OCI-LY3 (cell line): ENCODE results near the gene CDK3.

ENCODE experiments used
- H2AFZ ChIP-seq: fragments of 200-600, 300-600 bp; shearing (Covaris generic); 2 replicates; pipeline ENCODE4 v1.6.0; 2014; ENCODE audit warnings: antibody characterized with exemption, low read depth, low read length
- H3K27ac ChIP-seq: fragments of 200-600, 300-600 bp; sonication (generic); 2 replicates; pipeline ENCODE4 v1.5.1; 2014; ENCODE audit warnings: mild to moderate bottlenecking, low read length, moderate library complexity, mixed read lengths
- H3K27me3 ChIP-seq: fragments of 200-600, 300-600 bp; sonication (generic); 2 replicates; pipeline ENCODE4 v1.6.1; 2014; ENCODE audit warnings: low read depth, low read length, mixed read lengths
- H3K36me3 ChIP-seq: fragments of 200-600, 300-600 bp; sonication (generic); replicated peaks from 2 replicates; pipeline ENCODE3; 2014; ENCODE audit warnings: low read depth, low read length, mixed read lengths
- H3K4me1 ChIP-seq: fragments of 300-600, 200-600 bp; sonication (generic); 2 replicates; pipeline ENCODE4 v1.6.1; 2014; ENCODE audit warnings: low read length, mixed read lengths
- H3K4me2 ChIP-seq: fragments of 200-600, 300-600 bp; sonication (generic); 2 replicates; pipeline ENCODE4 v1.6.1; 2014; ENCODE audit warnings: low read length, mixed read lengths
- H3K4me3 ChIP-seq: fragments of 300-600, 200-600 bp; sonication (generic); 2 replicates; pipeline ENCODE4 v1.5.1; 2014; ENCODE audit warnings: antibody characterized with exemption, mild to moderate bottlenecking, low read length, moderate library complexity
- H3K79me2 ChIP-seq: fragments of 300-600, 200-600 bp; shearing (Covaris generic); 2 replicates; pipeline ENCODE4 v1.6.1; 2014; ENCODE audit warnings: mild to moderate bottlenecking, low read length, mixed read lengths
- H3K9ac ChIP-seq: fragments of 300-600, 200-600 bp; shearing (Covaris generic); 2 replicates; pipeline ENCODE4 v1.6.0; 2014; ENCODE audit warnings: mild to moderate bottlenecking, low read length, moderate library complexity
- H3K9me3 ChIP-seq: fragments of 200-600, 300-600 bp; shearing (Covaris generic); 2 replicates; pipeline ENCODE4 v1.6.1; 2014; ENCODE audit warnings: low read length, mixed read lengths; ENCODE audit not compliant: insufficient read depth
- H4K20me1 ChIP-seq: fragments of 200-600, 300-600 bp; sonication (generic); 2 replicates; pipeline ENCODE4 v1.6.1; 2016; ENCODE audit warnings: low read length, mixed read lengths; ENCODE audit not compliant: insufficient read depth
- EZH2phosphoT487 ChIP-seq: fragments of 200-600 bp; shearing (Covaris generic); IDR thresholded peaks from 2 replicates; pipeline ENCODE4 v1.6.1; 2018; ENCODE audit warnings: antibody characterized with exemption, mixed run types, low read depth
- TF ChIP-seq, protein P1 (sequence below): fragments of 200-600, 300-600 bp; sonication (generic); IDR thresholded peaks from 2 replicates; pipeline ENCODE4 v1.5.1; 2014; ENCODE audit warnings: antibody characterized with exemption, low read length, low read depth

Gene CDK3

DNA sequence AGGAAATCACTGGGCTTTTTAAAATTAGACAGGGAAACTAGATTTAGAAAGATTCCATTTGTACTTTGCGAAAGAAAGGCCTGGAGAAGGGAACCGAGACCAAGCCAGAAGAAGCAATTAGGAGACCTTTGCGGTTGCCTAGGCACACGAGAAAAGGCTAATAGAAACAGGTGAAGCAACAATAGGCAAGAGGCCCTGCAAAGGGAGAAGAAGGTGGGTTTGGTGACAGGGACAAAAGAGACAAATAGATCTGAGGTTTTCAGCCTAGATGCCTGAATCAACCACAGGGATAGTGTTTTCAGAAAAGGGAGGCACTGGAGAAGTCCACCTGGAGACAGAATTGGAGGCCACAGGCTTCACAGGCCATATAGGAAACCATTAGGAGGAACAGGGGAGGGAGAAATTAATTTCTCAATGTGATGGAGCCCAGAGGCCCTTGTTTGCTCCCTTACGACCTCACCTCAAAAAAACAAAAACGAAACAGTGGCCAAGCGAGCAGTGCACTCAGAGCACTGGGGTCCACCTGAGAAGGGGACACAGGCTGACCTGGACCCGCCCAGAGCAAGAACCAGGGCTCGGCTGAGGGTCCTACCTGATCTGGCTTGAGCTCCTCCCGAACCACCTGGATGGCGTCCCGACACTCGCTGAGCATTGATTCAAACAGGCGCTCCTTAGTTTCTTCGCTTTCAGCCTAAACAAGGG is 49.3 kb downstream of the CDK3 start:
- H3K4me1 ChIP-seq = no peaks in the 10 kb centered on the region
- no peaks in the 10 kb centered on the region for H3K27me3 ChIP-seq
- no peak overlapping the region for H3K4me2 ChIP-seq
- no peaks in the 10 kb centered on the region for H3K9me3 ChIP-seq
- H3K9ac ChIP-seq = no peak overlapping the region
- no peaks in the 10 kb centered on the region; the same call in 1 of the 2 replicates for H4K20me1 ChIP-seq
- H2AFZ ChIP-seq = no peak overlapping the region
- H3K27ac ChIP-seq = no peak overlapping the region
- no peak overlapping the region for H3K4me3 ChIP-seq
- H3K36me3 ChIP-seq = peaks cover 46% of the 10 kb centered on the region
- TF ChIP-seq, protein P1, sequence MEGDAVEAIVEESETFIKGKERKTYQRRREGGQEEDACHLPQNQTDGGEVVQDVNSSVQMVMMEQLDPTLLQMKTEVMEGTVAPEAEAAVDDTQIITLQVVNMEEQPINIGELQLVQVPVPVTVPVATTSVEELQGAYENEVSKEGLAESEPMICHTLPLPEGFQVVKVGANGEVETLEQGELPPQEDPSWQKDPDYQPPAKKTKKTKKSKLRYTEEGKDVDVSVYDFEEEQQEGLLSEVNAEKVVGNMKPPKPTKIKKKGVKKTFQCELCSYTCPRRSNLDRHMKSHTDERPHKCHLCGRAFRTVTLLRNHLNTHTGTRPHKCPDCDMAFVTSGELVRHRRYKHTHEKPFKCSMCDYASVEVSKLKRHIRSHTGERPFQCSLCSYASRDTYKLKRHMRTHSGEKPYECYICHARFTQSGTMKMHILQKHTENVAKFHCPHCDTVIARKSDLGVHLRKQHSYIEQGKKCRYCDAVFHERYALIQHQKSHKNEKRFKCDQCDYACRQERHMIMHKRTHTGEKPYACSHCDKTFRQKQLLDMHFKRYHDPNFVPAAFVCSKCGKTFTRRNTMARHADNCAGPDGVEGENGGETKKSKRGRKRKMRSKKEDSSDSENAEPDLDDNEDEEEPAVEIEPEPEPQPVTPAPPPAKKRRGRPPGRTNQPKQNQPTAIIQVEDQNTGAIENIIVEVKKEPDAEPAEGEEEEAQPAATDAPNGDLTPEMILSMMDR = no peak
- TF ChIP-seq EZH2phosphoT487 = no peak
- H3K79me2 ChIP-seq = no peaks in the 10 kb centered on the region

DNA sequence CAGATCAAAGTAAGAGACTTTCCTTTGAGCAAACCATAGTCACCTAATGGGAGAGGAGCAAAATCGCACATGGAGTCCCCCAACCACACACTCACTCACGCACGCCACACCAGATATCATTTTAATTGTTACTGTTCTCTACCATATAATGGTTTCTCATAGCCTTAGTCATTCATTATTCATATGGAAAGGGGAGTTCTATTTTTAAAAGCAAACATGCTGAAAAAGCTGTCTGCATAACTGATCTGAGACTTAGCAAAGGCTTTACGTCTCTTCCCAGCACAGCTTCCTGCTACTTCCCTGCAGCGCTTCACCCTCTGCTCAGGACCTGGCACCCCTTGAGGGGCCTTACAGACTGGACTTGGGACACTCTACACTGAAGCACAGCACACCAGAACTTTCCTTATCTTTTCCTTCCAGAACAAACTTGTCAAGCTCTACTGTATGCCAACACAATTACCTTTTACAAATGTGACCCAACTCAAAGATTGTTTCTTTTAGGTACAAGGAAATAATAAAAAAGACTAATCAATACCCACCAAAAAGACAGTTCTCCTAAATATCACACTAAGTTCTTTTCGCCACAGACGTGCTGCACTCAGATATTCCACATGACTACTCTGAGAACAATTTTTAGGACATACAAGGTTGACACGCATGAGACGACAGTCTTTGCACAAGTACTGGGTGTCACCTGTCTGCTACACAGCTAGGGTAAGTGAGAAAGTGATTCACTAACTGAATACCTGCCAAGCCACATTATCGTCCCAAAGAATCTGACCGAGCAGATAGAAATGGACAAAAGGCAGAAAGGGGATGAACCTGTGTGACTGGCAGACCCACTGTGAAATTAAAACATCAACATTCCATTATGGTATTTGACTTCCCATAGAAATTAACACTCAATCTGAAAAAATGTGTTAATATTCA is 50.1 kb downstream of the CDK3 start:
- H3K4me1 ChIP-seq = no peaks in the 10 kb centered on the region
- no peaks in the 10 kb centered on the region; the same call in 1 of the 2 replicates for H4K20me1 ChIP-seq
- H3K36me3 ChIP-seq = peaks cover 46% of the 10 kb centered on the region
- no peak overlapping the region for H3K4me2 ChIP-seq
- no peaks in the 10 kb centered on the region for H3K79me2 ChIP-seq
- H3K27me3 ChIP-seq = no peaks in the 10 kb centered on the region
- no peak overlapping the region for H3K4me3 ChIP-seq
- no peak overlapping the region for H3K9ac ChIP-seq
- H3K27ac ChIP-seq = no peak overlapping the region
- TF ChIP-seq, protein P1 = no peak
- no peak for TF ChIP-seq EZH2phosphoT487
- H3K9me3 ChIP-seq = no peaks in the 10 kb centered on the region
- H2AFZ ChIP-seq = no peak overlapping the region

DNA sequence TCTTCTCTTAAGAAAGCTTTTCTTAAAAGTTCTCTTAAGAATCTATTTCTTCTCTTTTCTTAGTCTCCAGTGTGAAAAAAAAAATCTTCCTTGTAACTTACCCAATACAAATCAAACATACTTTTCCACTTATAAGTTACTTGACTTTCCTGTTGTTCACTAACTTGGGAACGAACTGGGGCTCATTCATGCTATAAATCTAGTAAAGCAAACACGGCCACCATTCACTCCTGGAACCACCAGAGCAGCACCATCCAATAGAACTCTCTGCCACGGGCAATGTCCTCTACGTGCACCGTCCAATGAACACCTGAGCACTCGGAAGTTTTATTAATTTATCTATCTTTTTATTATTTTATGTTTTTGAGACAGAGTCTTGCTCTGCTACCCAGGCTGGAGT is 50.9 kb downstream of the CDK3 start:
- no peak overlapping the region for H3K9ac ChIP-seq
- H3K4me2 ChIP-seq = no peak overlapping the region
- H3K27ac ChIP-seq = no peak overlapping the region
- H3K9me3 ChIP-seq = no peaks in the 10 kb centered on the region
- TF ChIP-seq, protein P1 = no peak
- TF ChIP-seq EZH2phosphoT487 = no peak
- H2AFZ ChIP-seq = no peak overlapping the region
- peaks cover 53% of the 10 kb centered on the region for H3K36me3 ChIP-seq
- H3K27me3 ChIP-seq = no peaks in the 10 kb centered on the region
- H3K4me1 ChIP-seq = no peaks in the 10 kb centered on the region
- no peak overlapping the region for H3K4me3 ChIP-seq
- no peaks in the 10 kb centered on the region for H3K79me2 ChIP-seq
- no peaks in the 10 kb centered on the region; the same call in 1 of the 2 replicates for H4K20me1 ChIP-seq
